Endodermal cell (in vitro differentiated cells): ENCODE results near the gene RBM18. TPM values are rescaled to one million over a fixed set of nuclear protein-coding genes. Genes with fewer than 3 reads are reported as not detected.

Experiments used
- DNase-seq: peaks from one replicate; pipeline ENCODE4 v3.0.0-alpha.2; 2017
- H3K27ac ChIP-seq: 2 replicates; pipeline ENCODE4 v1.5.1; 2013; ENCODE audit warnings: mild to moderate bottlenecking, low read depth, low read length, moderate library complexity
- H3K27me3 ChIP-seq: 2 replicates; pipeline ENCODE4 v1.6.1; 2013; ENCODE audit warnings: mild to moderate bottlenecking, low read length, moderate library complexity; ENCODE audit not compliant: insufficient read depth, control insufficient read depth, poor library complexity, severe bottlenecking
- H3K36me3 ChIP-seq: 2 replicates; pipeline ENCODE4 v1.7.0; 2013; ENCODE audit warnings: mild to moderate bottlenecking, low read length, moderate library complexity; ENCODE audit not compliant: control insufficient read depth, insufficient read depth
- H3K4me1 ChIP-seq: one replicate; pipeline ENCODE4 v1.7.0; 2013; ENCODE audit warnings: low read length; ENCODE audit not compliant: control insufficient read depth, insufficient read depth
- H3K4me3 ChIP-seq: 2 replicates; pipeline ENCODE4 v1.5.1; 2013; ENCODE audit warnings: mild to moderate bottlenecking, low read length, moderate library complexity
- H3K9ac ChIP-seq: 2 replicates; pipeline ENCODE4 v1.6.1; 2013; ENCODE audit warnings: mild to moderate bottlenecking, low read length, moderate library complexity; ENCODE audit not compliant: poor library complexity, severe bottlenecking; ENCODE audit errors: extremely low read depth
- H3K9me3 ChIP-seq: 2 replicates; pipeline ENCODE4 v1.6.1; 2013; ENCODE audit warnings: mild to moderate bottlenecking, low read length, moderate library complexity; ENCODE audit not compliant: control insufficient read depth
- H3K27ac Mint-ChIP-seq: 2 replicates; pipeline ENCODE4 v1.8.0; 2020; ENCODE audit warnings: mixed read lengths
- H3K27me3 Mint-ChIP-seq: 2 replicates; pipeline ENCODE4 v1.8.0; 2021; ENCODE audit warnings: mild to moderate bottlenecking, mixed read lengths; ENCODE audit not compliant: insufficient read depth
- H3K36me3 Mint-ChIP-seq: 2 replicates; pipeline ENCODE4 v1.8.0; 2020; ENCODE audit warnings: low read depth, mixed read lengths
- H3K4me1 Mint-ChIP-seq: 2 replicates; pipeline ENCODE4 v1.8.0; 2020; ENCODE audit warnings: mixed read lengths
- H3K4me3 Mint-ChIP-seq: 2 replicates; pipeline ENCODE4 v1.8.0; 2020; ENCODE audit warnings: mild to moderate bottlenecking, moderate library complexity, mixed read lengths
- H3K9me3 Mint-ChIP-seq: 2 replicates; pipeline ENCODE4 v1.8.0; 2020; ENCODE audit warnings: mild to moderate bottlenecking, mixed read lengths
- WGBS, 2 experiments: methylation state at CpG; one replicate each; pipeline versions ENCODE4 v1.1.5 to v1.1.7; 2013; ENCODE audit warnings: missing lambda C conversion rate in 2 of 2, mixed read lengths in 1 of 2; ENCODE audit not compliant: insufficient coverage in 1 of 2, insufficient read length in 1 of 2; 5-methylcytosine and 5-hydroxymethylcytosine counted together
- total RNA-seq, 2 donors: library from RNA; stranded (reverse); fragmentation: NEBNext Ultra II Directional in 1 of 2; extraction: Animal tissue kit (Norgen Biotek cat#: 25700) in 1 of 2; gene quantifications; 2 replicates in 1 of 2; 3 replicates in 1 of 2; pipeline ENCODE4 v1.2.1, GENCODE V29; 2021
- TF ChIP-seq, protein P1 (sequence below): fragments of 200-600 bp; sonication (generic); conservative IDR thresholded peaks from 2 replicates; pipeline ENCODE4 v1.5.0; 2021; ENCODE audit warnings: antibody characterized with exemption, mild to moderate bottlenecking

The RBM18 gene
- total RNA-seq, 2 donors from 2014 or later = 15.7 to 17.3 TPM

DNA sequence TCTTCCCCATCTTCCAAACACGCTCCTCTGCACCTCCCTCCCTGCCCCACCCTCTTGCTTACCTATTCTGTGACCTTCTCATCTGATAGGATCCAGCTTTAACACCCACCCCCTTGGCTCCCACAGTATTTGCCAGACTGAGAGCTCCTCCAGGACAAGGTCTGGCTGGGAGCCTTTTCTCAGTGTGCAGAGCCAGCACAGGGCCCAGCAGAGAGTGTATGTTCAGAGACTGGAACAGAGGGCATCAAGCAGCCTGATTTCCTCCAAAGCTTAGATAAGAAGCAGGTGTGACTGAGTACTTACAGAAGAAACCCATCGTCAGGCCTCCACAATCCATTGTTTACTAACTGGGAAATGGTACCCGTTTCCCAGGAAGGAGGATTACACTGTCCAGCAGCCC is 62.5 kb downstream of the RBM18 start:
- Mint-ChIP-seq H3K27me3 (peaks cover 6% of the 10 kb centered on the region), H3K9me3 (no peaks in the 10 kb centered on the region), H3K27ac (no peak overlapping the region), H3K4me1 (no peaks in the 10 kb centered on the region), H3K36me3 (no peaks in the 10 kb centered on the region), H3K4me3 (no peak overlapping the region)
- TF ChIP-seq, protein P1, sequence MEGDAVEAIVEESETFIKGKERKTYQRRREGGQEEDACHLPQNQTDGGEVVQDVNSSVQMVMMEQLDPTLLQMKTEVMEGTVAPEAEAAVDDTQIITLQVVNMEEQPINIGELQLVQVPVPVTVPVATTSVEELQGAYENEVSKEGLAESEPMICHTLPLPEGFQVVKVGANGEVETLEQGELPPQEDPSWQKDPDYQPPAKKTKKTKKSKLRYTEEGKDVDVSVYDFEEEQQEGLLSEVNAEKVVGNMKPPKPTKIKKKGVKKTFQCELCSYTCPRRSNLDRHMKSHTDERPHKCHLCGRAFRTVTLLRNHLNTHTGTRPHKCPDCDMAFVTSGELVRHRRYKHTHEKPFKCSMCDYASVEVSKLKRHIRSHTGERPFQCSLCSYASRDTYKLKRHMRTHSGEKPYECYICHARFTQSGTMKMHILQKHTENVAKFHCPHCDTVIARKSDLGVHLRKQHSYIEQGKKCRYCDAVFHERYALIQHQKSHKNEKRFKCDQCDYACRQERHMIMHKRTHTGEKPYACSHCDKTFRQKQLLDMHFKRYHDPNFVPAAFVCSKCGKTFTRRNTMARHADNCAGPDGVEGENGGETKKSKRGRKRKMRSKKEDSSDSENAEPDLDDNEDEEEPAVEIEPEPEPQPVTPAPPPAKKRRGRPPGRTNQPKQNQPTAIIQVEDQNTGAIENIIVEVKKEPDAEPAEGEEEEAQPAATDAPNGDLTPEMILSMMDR = no peak
- H3K27me3 ChIP-seq = no peaks in the 10 kb centered on the region
- no peak overlapping the region for H3K9ac ChIP-seq
- no peaks in the 10 kb centered on the region for H3K36me3 ChIP-seq
- no peak overlapping the region for H3K27ac ChIP-seq
- H3K4me1 ChIP-seq = no peaks in the 10 kb centered on the region
- no peak overlapping the region for H3K4me3 ChIP-seq
- H3K9me3 ChIP-seq = no peaks in the 10 kb centered on the region
- DNase-seq = no peak
- 92 to 97% methylated on average over 3 of the region's 3 CpGs for WGBS, 2 experiments

DNA sequence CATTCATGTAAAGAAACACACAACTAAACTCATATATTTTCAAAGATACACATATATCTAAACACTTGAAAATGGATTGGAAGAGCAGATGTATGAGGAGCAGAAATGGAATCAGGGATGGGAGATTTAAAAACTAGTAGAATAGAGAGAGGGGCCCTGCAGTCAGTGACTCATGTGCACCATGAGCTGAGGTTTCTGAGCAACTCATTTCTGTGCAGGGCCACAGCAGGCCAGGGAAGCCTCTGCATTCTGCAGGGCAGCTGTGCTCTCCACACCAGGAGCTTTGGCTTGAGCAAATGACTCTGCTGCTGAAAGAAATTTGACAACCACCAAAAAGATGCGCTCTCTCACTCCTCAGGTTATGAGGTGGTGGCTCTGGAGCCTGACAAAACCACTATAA is 63.0 kb downstream of the RBM18 start:
- TF ChIP-seq, protein P1 = no peak
- Histone ChIP-seq H3K9ac (no peak overlapping the region), H3K4me1 (no peaks in the 10 kb centered on the region), H3K4me3 (no peak overlapping the region), H3K9me3 (no peaks in the 10 kb centered on the region), H3K36me3 (no peaks in the 10 kb centered on the region), H3K27me3 (no peaks in the 10 kb centered on the region), H3K27ac (no peak overlapping the region)
- Mint-ChIP-seq H3K27me3 (peaks cover 6% of the 10 kb centered on the region), H3K27ac (no peak overlapping the region), H3K36me3 (no peaks in the 10 kb centered on the region), H3K4me1 (no peaks in the 10 kb centered on the region), H3K9me3 (no peaks in the 10 kb centered on the region), H3K4me3 (no peak overlapping the region)
- 94 to 100% methylated on average over 1 of the region's 1 CpG for WGBS, 2 experiments
- no peak for DNase-seq

DNA sequence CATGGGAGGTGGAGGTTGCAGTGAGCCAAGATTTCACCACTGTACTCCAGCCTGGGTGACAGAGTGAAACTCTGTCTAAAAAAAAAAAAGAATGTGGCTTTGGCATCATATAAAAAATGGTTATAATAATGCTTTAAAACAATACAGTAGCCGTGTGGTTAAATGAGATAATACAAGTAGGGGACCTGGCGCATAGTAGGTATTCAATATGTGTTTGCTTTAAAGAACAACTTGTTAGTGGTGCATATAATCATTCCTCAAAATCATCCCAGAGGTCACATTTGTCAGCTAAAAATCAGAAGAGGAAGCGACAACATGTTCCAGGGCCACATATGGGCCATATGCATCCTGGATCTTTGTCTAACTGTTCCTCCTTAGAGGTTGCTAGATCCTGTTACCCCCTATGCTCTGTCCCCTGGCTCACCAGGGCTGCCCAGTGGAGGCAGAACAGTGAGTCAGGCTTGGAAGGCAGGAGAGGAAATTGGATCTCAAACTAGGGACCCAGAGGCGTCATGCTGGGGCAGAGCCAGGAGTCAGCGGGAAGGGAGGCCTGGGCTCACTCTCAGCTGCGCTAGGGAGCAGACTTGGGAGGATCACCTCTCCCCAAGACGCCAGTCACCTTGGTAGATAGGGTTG is 63.6 kb downstream of the RBM18 start:
- TF ChIP-seq, protein P1 = no peak
- Histone ChIP-seq H3K4me3 (no peak overlapping the region), H3K36me3 (no peaks in the 10 kb centered on the region), H3K4me1 (no peaks in the 10 kb centered on the region), H3K27ac (no peak overlapping the region), H3K9me3 (no peaks in the 10 kb centered on the region), H3K9ac (no peak overlapping the region), H3K27me3 (no peaks in the 10 kb centered on the region)
- no peaks in the 10 kb centered on the region for H3K4me1 Mint-ChIP-seq
- H3K9me3 Mint-ChIP-seq = no peaks in the 10 kb centered on the region
- H3K27ac Mint-ChIP-seq = no peak overlapping the region
- H3K4me3 Mint-ChIP-seq = no peak overlapping the region
- DNase-seq = no peak
- 92 to 100% methylated on average over 5 to 7 of the region's 7 CpGs for WGBS, 2 experiments
- H3K36me3 Mint-ChIP-seq = no peaks in the 10 kb centered on the region
- H3K27me3 Mint-ChIP-seq = peaks cover 6% of the 10 kb centered on the region
